T-helper 1 cell (primary cell): Measurements from ENCODE around the gene PRDM13.
A peak's percentile ranks its signal among the peaks of the same experiment; 100 is the strongest.
"Not testable (repeated sequence)": the region's sequence is repeated elsewhere in the genome, so short reads cannot be mapped to it uniquely, and the experiment has no call there.

Experiments
- DNase-seq, 5 donors: peaks; one replicate each; pipeline ENCODE4 v3.0.0-alpha.2; 2012 to 2020

PRDM13 gene

DNA sequence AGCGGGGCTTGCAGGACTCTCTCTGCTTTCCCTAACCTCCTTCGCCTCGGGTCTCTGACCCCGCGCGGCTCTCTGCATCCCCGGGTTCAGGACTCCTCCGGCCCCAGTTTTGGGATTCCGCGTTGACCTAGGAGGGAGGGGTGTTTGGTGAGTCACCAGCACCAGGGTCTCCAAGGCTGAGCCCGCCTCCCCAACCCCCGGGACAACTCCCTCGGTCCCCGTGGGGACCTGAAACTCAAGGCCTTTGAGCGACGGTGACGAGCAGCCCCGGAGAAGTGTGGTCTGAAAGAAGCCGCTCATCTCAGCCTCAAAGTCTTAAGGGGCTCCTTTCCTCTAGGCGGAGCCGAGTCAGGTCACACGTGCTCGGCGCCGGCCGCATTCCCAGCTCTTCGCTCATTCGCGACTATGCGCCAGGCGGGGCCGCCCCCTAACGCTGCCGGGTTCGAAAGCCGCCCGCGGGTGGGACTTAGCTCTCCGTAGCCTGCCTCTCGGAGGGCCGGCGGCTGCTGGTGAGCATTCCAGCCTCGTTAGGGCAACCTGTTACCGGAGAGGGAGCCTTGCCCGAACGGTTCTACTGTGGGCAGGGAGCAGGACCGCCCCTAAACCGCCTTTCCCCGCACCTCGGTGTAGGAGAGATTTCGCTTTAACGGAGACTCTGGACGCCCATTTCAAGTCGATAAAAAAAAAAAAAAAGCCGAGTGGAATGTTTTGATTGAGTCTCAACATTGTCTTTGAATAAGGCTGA lies 3.0 kb upstream of the PRDM13 start:
- no peak for DNase-seq

DNA sequence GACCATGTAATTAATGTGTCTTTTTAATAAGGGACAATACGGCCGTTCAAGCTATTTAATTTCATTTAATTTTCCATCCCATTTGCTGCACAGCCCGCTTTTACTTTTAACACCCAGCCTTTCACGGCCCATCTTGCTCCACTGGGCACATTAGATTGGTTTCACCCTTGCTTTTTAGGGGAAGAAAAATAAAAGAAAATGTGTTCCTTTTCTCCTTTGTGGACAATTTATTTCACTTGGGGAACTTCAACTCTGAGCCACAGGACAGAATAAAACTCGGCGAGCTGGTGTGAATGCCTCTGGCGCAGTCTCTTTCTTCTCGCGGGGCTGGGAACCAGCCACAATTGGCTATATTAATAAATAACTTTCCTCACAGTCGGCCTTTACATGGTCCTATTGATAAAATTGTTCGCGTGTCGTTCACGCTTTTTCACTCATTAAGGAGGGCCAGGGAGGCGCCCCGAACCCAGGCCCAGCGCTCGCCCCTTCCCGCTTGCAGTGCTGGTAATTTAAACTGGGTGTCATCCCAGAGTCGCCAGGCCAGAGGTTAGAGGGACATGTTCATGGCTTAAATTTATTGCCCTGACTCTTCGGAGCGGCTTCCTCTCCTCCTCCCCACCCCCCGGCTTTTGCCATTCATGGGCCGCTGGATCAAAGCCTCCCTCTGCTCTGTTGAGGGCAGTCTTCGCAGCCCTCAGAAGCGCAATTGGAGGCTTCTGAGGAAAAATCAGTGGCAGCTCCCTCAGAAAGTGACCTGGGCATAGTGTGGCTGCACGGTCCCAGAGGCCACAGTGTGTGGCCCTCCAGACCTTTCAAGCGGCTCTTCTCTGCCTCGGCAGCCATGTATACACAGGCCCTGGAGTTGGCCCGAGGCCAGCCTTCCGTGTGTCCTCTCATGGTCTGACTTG lies 2.2 kb upstream of the PRDM13 start:
- no peak for DNase-seq

DNA sequence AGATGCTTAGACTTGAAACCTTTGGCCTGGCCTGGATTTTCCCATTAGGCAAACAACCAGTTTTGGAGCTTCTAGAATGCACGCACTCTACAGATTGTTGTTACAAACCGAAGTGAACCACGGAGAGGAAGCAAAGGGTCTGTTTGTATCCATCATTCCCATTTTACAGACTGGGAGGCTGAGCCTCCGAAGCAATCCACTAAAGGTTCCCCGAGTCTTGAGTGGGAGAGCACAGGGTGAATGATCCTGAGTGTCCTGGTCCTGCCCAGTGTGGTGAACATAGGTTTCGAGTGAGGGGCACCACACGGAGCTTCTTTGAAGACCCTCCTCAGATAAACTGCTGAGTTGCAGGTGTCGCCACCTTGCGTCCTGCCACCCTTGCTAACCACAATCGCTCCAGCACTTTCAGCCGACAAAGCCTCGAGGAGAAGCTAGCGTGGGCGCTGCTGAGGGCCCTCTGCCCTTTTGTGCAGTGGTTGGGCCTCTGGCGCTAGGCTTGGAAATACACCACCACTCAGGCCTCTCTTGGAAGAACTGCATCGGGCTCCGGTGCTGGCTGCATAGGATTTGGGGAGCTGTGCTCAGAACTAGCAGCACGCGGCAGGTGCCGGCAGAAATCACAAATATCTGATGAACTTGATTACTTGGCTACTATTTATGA lies 1.4 kb upstream of the PRDM13 start:
- DNase-seq = no peak

DNA sequence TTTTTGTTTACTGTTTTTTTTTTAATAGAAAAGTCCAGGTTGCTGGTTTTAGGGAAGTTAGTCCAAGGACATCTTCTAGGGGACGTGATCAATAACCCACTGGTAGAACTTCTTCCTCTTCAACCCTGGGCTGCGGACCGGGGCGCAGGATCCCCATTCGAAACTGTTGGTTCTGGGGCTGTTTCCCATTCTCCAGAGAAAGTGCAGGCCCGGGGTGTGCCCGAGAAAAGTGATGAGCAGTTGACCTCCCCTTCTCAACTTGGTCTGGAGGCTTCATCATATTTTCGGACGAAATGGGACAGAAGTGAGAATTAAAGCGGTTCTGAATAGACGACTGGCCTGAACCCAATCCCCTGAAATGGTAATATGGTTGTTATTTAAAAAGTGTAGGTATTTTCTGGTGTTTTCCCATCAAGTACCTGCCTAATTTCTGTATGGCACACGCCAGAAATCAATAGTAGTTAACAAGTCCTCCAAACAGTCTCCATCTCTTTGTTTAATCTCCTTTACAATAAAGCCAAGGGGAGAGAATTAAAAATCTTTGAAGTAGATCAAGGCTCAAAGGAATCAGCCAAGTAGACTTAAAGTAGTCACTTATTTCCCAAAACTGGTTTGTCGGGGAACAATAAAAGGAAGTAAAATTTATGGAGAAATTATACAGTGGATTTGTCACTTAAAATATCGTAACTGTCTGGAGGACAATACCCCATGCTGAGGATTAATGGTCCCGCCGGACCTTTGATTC lies 550 bp upstream of the PRDM13 start:
- DNase-seq = no peak

DNA sequence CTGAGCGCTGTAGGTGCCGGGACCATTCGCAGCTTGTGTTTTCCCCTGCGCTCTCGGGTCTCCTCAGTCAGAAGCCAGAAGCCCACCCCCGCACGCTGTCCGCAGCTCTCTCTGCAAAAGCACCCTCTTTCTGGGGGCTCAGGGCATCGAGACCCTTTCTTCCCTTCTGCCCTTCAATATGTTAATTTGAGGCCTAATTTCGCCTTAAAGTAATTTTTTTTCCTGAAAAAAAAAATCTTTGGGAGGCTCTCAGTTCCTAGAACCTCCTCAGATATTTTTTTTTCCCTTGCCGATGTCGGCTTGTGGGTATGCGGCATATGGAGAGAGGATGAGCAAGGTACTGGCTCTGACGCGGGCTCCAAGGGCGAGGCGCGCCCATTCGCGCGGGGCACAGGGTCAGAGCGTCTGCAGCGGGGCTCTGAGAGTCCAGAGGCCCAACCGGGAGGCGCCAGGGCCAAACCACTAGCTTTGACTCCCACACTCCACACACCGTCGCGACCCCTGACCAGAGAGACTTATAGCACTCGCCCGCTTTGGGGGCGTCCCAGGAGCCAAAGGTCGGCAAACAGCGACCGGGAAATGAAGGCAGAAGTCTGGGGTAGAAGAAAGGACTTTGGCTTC lies 893 bp downstream of the PRDM13 start:
- no peak for DNase-seq

DNA sequence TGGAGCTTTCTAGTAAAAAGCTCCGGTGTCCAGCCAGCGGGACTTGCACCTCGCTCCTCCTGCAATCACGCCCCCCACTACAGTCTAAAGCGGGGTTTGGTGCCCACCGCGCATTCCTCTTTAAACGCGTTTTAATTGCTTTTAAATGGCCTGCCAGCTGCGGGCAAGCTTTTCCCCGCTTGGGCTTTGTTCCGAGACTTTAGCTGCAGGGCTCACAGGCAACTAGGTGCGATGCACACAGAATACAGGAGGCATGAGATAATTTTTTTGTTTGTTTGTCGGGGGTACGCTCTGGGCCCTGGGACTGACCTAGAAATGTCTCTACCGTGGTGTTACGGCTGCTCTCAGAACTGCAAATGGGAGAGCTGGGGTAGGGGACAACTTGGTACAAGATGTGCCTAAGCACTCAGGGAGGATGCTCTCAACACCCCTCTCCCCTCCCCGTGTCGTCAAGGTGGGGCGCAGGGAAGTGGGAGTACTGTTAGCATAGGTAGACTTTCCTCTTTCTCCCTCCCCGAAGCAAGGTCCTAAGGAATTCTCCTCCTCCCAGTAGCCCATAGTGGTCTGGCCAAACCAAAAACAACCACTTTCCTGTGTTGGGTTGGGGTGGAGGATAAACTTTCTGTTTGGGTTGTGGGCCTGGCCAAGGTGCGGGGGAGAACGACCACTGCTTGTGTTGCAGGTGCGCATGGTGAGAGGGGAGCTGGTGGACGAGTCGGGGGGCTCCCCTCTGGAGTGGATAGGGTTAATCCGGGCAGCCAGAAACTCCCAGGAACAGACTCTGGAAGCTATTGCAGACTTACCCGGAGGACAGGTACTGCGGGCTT lies 1.6 kb downstream of the PRDM13 start:
- no peak for DNase-seq

DNA sequence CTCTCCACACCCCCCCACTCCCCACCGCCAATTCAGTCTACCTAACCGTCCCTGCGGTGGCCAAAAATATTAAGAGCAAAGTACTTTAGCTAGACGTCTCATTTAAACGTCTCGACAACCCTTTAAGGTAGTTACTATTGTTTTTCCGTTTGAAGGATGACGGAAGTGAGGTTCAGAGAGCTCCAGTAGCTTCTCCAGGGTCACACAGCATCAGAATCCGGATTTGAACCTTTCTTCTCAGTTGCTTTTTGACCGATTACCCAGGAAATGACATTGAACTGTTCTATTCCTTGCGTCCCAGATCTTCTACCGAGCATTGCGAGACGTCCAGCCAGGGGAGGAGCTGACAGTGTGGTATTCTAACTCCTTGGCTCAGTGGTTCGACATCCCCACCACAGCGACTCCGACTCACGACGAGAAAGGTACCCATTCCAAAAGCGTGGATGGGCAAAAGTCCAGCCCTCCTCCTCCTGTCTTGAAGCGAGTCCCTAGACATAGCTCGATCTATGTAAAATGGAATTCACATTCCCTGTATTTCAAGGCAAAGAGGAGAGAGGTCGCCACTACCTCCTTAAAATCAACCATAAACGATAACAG lies 2.4 kb downstream of the PRDM13 start:
- no peak for DNase-seq

DNA sequence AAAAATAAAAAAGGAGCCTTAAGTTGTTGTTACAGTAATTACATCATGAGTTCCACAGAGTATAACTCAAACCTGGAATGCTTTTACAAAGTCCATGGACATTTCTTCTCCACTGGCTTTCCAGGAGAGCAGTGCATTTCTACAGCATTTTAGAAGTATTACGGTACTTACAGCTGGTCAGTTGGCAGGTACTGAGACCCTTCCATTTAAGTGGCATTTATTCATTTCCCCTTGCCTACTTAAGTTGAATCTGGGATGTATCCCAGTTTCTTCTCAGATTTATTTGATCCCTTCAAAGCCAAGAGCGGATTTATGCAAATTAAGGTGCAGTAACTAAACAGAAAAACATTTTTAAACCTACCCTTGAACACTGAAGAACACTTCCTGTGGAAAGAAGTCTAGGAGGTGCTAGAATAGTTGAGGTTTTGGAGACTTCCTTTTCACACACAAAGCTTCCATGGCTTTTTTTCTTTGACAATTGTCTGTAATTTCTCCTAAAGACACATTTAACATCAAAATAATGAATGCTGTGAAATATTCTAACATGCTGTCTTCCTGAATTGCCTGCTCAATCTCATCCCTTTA lies 3.4 kb downstream of the PRDM13 start:
- DNase-seq = no peak

DNA sequence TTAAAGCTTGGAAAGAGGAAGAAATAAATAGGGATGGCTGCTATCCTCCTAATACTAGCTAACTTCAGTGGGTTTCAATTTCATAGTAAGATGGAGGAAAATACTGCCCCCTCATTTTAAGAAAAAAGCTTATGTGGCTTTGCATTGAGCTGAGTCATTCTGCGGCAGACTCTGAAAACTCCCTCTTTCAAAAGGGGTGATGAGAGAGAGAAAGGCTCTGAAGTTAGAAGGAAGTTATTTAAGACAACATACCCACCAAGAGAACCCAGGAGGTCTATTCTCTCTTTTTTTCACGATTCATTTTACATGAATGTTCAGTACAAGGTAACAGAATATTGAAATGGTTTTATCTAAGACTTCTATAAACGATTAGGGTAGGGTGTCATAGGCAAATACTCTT lies 4.5 kb downstream of the PRDM13 start:
- peak in 1 of 5 donors; percentile 54 for DNase-seq

DNA sequence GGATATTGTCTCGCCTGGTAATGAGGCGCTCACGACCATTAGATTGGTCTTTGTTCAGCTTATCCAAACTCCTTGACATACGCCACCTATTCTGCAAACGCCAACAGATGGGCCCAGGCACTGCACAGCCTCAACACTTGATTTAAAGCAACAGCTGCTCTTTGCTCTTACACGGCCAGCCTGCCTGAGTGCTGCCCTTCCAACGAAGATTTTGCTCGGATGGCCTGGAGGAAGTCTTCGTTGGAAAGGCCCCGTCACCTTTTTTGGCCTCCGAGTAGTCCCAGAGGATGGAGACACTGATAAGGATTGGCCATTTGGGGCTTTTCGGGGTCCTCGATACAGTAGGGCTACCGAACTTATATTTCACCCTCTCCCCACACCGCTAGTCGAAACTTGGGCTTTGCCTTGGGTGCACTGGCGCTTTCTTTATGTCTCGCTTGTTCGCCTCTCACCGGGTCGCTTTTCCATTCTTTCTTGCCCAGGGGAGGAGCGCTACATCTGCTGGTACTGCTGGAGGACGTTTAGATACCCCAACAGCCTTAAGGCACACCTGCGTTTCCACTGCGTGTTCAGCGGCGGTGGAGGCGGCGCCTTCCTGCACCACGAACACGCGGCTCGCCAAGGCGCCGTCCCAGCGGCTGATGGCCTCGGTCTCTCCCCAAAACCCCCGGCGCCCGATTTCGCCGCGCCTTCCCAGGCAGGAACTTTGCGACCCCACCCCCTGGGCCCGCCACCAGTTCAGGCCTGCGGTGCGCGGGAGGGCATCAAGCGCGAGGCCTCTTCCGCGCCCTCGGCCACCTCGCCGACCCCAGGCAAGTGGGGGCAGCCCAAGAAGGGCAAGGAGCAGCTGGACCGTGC lies 6.1 kb downstream of the PRDM13 start:
- DNase-seq = no peak

DNA sequence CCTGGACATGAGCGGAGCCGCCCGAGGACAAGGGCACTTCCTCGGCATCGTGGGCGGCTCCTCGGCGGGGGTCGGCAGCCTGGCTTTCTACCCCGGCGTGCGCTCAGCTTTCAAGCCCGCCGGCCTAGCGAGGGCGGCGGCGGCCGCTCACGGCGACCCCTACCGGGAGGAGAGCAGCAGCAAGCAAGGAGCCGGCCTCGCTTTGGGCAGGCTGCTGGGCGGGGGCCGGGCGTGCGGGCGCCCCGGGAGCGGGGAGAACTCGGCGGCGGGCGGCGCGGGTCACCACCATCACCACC lies 6.7 kb downstream of the PRDM13 start:
- DNase-seq = peak in 1 of 5 donors; percentile 57

DNA sequence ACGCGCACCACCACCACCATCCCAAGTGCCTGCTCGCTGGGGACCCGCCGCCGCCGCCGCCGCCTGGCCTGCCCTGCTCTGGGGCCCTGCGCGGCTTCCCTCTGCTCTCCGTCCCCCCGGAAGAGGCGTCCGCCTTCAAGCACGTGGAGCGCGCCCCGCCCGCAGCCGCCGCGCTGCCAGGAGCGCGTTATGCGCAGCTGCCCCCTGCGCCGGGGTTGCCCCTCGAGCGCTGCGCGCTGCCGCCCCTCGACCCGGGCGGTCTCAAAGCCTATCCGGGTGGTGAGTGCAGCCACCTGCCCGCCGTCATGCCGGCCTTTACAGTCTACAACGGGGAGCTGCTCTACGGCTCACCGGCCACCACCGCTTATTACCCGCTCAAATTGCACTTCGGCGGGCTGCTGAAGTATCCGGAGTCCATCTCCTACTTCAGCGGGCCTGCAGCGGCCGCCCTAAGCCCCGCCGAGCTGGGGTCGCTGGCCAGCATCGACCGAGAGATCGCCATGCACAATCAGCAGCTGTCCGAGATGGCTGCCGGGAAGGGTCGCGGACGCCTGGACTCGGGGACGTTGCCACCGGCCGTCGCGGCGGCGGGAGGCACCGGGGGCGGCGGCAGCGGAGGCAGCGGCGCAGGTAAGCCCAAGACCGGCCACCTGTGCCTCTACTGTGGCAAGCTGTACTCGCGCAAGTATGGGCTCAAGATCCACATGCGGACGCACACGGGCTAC lies 7.2 kb downstream of the PRDM13 start:
- DNase-seq = peak in 1 of 5 donors; percentile 45

DNA sequence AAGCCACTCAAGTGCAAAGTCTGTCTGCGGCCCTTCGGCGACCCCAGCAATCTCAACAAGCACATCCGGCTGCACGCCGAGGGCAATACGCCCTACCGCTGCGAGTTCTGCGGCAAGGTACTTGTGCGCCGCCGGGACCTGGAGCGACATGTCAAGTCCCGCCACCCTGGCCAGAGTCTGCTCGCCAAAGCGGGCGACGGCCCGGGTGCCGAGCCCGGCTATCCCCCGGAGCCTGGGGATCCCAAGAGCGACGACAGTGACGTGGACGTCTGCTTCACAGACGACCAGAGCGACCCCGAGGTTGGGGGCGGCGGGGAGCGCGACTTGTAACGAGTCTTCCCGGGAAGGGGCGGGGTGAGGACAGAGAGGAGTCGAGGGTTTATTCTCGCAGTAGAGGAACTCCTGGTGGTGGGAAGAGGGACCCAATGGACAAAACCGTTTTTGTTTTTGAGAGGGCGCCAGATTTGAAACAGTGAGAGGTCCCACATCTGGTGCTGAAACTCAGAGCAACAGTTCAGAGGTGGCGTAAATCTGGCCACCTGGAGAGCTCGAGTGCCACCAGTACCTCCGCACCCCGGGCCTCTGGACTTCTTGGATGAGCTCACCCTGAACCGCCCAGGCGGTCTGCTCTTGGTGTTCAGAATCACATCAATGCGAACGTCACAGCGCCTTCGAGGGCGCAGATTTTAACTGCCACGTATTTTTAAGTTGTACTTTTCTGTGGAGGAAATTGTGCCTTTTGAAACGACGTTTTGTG lies 8.0 kb downstream of the PRDM13 start:
- no peak for DNase-seq

DNA sequence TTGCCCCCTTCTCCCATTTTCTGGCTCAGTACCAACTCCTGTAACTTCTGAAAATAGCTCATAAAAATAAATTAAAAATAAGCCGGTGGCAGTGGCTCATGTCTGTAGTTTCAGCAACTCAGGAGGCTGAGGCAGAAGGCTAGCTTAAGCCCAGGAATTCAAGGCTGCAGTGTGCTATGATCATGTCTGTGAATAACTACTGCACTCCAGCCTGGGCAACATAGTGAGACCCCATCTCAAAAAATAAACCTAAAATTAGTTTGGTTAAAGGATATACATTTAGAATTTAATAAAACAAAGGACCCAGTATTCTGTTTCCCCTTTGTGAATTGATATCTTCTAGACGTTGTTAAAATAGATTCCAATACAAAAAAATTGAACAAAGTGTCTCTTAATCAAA lies 10.5 kb downstream of the PRDM13 start:
- no peak for DNase-seq

DNA sequence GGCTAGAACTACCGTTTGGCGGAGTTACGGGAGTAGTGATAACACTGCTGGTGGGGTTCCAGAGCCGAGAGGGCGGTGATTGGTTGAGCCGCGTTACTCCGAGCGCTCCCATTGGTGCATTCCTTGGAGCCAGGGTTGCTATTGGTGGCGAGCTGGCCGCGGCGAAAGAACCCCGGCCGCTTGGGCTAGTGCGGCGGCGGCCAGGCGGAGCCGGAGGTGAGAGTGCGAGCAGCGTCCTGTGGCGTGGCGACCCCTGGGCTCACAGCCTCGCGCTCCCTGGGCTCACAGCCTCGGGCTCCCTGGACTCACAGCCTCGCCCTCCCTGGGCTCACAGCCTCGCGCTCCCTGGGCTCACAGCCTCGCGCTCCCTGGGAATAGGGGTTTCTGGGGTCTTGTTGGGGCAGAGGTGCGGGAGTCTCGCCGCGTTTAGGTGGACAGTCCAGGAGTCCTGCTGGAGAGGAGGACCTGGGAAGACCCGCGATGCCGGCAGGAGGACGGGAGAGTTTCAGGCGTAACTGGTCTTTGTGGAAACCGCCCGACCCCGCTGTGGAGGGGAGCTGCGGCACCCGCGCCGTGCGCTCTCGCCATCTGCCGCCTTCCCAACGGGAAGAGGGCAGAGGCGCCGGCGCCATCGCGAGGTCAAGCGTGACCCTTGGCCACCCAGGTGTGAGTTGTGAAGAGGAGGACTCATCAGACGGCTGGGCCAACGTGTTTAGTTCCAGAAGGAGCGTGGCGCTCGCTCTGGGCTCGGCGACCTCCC lies 12.2 kb downstream of the PRDM13 start:
- no peak for DNase-seq

DNA sequence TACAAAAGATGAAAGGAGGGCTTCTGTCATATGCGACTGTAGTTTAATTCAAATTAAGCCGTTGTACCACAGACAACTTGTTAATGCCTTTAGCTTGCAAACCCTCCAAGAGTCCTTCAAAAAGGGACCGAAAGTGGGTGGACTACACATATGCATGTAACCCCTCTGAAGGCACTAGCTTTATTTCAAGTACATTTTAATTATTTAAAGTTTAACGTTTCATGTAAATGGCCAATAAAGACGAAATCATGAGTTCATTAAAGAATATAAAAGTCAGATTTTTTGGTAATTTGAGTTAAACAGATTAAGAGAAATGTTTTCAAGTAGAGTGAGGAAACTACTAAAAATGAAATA lies 12.8 kb downstream of the PRDM13 start:
- no peak for DNase-seq

DNA sequence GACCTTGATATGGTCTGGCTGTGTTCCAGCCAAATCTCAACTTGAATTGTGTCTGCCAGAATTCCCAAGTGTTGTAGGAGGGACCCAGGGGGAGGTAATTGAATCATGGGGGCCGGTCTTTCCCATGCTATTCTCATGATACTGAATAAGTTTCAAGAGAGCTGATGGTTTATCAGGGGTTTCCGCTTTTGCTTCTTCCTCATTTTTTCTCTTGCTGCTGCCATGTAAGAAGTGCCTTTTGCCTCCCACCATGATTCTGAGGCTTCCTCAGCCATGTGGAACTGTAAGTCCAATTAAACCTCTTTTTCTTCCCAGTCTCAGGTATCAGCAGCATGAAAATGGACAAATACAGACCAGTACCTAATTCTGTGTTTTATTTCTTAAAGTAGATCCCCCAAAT lies 15.4 kb downstream of the PRDM13 start:
- not testable (repeated sequence) for DNase-seq

DNA sequence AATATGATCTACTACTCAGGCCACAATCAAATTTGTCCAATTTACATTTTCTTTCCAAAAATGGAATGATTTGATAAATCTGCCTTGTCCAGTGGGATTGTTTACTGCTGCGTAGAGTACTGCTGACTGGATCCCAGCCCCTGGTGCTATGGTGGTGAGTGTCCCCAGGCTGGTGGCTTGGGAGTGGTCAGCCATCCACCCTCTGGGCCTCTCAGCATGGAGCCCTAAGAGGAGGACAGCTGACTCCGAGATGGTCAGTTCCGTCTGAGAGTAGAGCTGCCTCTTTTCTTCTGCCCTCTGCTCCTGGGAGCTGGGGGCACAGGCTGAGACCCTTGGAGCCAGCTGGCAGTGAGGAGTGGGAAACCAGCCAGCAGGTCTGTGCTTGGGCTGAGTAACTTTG lies 22.7 kb downstream of the PRDM13 start:
- DNase-seq = no peak
